HG03432 (cell line): ENCODE results near the gene TEKT2.

ENCODE experiments used
- ATAC-seq: cut with Tn5 transposase; IDR thresholded peaks from one replicate; pipeline ENCODE4 v1.9.1; 2021; ENCODE audit warnings: mild to moderate bottlenecking, moderate library complexity; ENCODE audit not compliant: unreplicated experiment

The TEKT2 gene

GRCh38 chr1:36086529-36087232 is 2.8 kb downstream of the TEKT2 start:
- ATAC-seq = no peak

- ATAC-seq = no peak
Observed at GRCh38 chr1:36087233-36088123, 3.6 kb downstream of the TEKT2 start.

DNA sequence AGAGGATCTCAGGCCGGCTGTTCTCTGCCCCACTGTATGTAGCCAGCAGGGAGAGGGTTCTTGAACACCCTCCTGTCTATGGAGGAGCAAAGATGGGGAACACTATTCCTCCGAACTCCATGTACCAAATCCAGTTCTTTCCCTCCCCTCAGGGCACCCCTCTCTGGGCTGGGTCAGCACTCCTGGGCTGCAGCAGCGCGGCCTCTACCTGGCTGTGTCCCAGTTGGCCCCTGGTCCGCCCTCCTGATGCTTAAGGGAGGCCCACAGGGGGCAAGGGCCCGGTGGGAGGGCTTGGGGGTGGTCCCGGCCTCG is 4.3 kb downstream of the TEKT2 start:
- ATAC-seq = no peak

GRCh38 chr1:36088577-36089392 is 4.9 kb downstream of the TEKT2 start, which contains the start of gene ADPRS:
Gene ADPRS, plus strand, starts transcription at chr1:36088892. Its CDS starts 13 bp downstream, at chr1:36088905.
- peak; percentile 83 for ATAC-seq

DNA sequence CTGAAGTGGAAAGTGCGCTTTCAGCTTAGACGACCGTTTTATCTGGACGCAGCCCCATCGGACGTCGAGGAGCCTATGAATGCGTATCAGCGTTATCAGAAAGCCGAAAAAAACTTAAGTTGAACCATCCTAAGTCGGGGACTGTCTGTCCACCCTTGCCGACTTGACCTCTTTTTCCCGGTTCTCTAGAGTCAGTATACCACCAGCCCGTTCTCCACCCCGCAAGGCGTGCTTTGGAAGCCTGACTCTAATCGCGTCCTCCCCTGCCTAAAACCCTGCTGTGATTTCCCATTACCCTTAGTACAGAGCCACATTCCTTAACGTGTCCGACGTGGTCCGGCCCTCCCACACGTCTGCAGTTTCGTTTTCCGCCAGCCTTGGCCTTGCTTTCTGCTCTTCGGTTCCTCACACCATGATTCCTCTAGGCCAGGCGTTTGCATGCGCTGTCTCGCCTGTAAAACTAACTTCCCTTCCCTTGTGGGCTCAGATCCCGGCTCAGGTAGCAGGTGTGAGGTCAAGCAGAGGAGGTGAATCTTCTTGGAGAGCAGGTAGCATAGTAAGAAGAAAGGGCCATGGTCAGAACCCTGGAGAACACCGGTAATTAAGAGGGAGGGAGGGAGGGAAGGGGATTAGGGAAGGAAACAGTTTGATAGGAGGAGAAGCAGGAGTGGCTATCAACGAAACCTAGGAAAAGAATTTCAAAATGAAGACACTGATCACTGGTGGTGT is 5.7 kb downstream of the TEKT2 start:
- ATAC-seq = no peak

- ATAC-seq = no peak
Observed at GRCh38 chr1:36091141-36091540, 7.2 kb downstream of the TEKT2 start.

GRCh38 chr1:36091698-36092097 is 7.8 kb downstream of the TEKT2 start:
- no peak for ATAC-seq

- ATAC-seq = no peak
Observed at GRCh38 chr1:36092166-36092797, 8.4 kb downstream of the TEKT2 start.

DNA sequence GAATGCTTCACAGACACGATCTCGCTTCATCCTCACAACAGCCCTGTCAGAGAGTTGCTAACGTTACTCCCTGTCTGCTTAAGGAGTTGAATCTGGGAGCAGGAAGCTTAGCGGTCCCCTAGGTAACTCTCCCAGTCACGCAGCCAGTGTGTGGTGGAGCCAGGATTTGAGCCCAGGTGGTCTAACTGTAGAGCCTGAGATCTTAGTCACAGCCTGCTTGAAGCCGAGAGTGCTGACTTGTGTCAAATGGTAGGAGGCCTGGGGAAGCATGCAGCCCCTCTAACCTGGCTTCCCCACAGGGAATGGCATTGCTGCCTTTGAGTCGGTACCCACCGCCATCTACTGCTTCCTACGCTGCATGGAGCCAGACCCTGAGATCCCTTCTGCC is 8.9 kb downstream of the TEKT2 start:
- ATAC-seq = no peak

GRCh38 chr1:36093226-36093625 is 9.3 kb downstream of the TEKT2 start:
- no peak for ATAC-seq

- ATAC-seq = no peak
Observed at GRCh38 chr1:36093929-36094328, 10.0 kb downstream of the TEKT2 start.

GRCh38 chr1:36094621-36095061 is 10.7 kb downstream of the TEKT2 start:
- ATAC-seq = no peak

- ATAC-seq = no peak
Observed at GRCh38 chr1:36095760-36096405, 12.0 kb downstream of the TEKT2 start.

DNA sequence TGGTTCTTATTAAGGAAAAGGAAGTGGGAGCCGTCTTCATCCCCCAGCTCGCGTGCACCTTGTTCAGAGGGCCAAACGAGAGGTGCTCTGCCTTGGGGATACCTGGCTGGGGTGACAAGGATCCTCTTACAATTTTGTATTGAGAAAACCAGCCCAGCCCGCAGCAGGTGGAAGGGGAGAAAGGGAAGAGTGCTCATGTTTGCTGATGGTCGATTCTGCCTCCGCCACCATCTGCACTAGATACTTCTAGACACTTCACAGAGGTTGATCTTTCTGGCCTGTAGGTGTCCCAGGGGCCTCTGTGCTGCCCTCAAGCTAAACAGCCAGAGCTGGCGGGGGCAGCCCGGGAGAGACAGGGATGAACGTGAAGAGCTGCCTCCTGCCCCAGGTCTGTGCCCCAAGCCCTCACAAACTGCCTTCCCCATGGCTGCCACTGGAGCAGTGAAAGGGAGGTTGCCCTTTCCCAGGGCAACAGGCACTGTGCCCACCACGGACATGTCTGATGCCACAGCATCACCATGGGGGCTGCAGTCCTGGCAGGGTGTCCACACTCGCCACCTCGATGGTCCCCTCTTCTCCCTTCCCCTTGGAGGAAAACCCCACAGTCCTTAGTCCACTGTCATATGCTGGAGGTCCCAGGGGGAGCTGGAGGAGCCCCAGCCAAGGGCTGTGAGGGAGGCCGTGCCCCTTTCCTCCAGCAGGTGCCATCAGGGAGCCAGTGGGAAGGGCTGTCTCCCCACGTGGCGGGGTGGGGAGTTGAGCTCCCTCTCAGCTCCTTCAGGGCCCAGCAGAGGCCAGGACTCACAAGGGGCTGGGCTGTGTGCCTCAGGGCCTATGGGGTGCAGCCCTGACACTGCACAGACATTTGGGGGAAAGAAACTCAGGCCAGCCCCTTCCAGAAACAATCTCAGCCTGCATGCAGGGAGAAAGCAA is 12.9 kb downstream of the TEKT2 start:
- no peak for ATAC-seq

- no peak for ATAC-seq
Observed at GRCh38 chr1:36097693-36098585, 14.0 kb downstream of the TEKT2 start.

DNA sequence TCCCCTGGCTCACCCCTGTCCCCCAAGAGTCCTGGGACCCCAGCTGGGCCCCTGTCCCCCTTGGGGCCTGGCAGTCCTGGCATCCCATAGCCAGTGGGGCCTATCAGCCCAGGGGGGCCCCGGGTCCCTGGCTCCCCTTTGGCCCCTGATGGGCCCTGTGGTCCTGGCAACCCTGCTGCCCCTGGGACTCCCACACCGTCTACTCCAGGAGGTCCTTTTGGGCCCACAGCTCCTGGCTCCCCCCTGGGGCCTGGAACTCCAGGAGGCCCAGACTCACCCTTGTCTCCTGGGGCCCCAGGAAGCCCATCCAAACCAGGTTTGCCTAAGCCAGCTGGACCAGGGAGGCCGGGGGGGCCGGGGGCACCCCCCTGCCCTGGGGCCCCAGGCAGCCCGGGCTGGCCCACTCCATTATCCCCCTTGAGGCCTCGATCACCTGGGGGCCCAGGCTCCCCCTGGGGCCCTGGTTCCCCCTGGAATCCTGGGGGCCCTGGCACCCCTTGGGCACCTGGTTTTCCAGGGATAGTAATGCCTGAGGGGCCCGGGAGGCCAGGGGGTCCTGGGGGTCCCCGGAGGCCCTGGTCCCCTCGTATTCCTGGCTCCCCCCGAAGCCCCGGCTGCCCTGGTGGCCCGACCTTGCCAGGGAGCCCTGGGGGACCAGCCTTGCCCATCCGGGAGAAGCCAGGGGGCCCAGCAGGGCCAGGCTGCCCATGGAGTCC is 14.9 kb downstream of the TEKT2 start:
- ATAC-seq = no peak
